Neural progenitor cell (in vitro differentiated cells): ENCODE data around the gene LYST. TPM values are rescaled to one million over a fixed set of nuclear protein-coding genes. Genes with fewer than 3 reads are reported as not detected.

ENCODE experiments used
- DNase-seq: peaks from one replicate; pipeline ENCODE4 v3.0.0-alpha.2; 2016; ENCODE audit warnings: low spot score
- H2AFZ ChIP-seq: fragments of 200-600 bp; sonication (generic); replicated peaks from 2 replicates; pipeline ENCODE4 v1.6.1; 2016; ENCODE audit warnings: antibody characterized with exemption
- H3F3A ChIP-seq: fragments of 200-600 bp; sonication (generic); 2 replicates; pipeline ENCODE4 v1.6.1; 2016; ENCODE audit warnings: antibody characterized with exemption, low read depth
- H3K27ac ChIP-seq: fragments of 200-600 bp; sonication (generic); 2 replicates; pipeline ENCODE4 v1.5.1; 2016; ENCODE audit warnings: mild to moderate bottlenecking
- H3K27me3 ChIP-seq: fragments of 200-600 bp; sonication (generic); 2 replicates; pipeline ENCODE4 v1.6.1; 2016; ENCODE audit warnings: mild to moderate bottlenecking, moderate library complexity
- H3K36me3 ChIP-seq: fragments of 200-600 bp; sonication (generic); 2 replicates; pipeline ENCODE4 v1.5.1; 2016
- H3K4me1 ChIP-seq: fragments of 200-600 bp; sonication (generic); 2 replicates; pipeline ENCODE4 v1.6.1; 2016; ENCODE audit warnings: mixed run types
- H3K4me2 ChIP-seq: fragments of 200-600 bp; sonication (generic); 2 replicates; pipeline ENCODE4 v1.6.1; 2016
- H3K4me3 ChIP-seq: fragments of 200-600 bp; sonication (generic); 2 replicates; pipeline ENCODE4 v1.5.1; 2016
- H3K79me2 ChIP-seq: fragments of 200-600 bp; sonication (generic); 2 replicates; pipeline ENCODE4 v1.6.1; 2016; ENCODE audit warnings: low read depth
- H3K9ac ChIP-seq: fragments of 200-600 bp; sonication (generic); 2 replicates; pipeline ENCODE4 v1.6.1; 2016
- H3K9me3 ChIP-seq: fragments of 200-600 bp; sonication (generic); 2 replicates; pipeline ENCODE4 v1.5.1; 2016; ENCODE audit warnings: low read depth
- H4K20me1 ChIP-seq: fragments of 200-600 bp; sonication (generic); 2 replicates; pipeline ENCODE4 v1.6.1; 2016; ENCODE audit warnings: low read depth
- H3K27ac Mint-ChIP-seq: 3 replicates; pipeline ENCODE4 v1.8.0; 2021; ENCODE audit warnings: mixed read lengths
- H3K27me3 Mint-ChIP-seq: 2 replicates; pipeline ENCODE4 v1.8.0; 2022; ENCODE audit warnings: low read depth, mild to moderate bottlenecking, inconsistent platforms, moderate library complexity, mixed read lengths; ENCODE audit not compliant: insufficient read depth
- H3K36me3 Mint-ChIP-seq: 3 replicates; pipeline ENCODE4 v1.8.0; 2021; ENCODE audit warnings: mixed read lengths
- H3K4me1 Mint-ChIP-seq: 3 replicates; pipeline ENCODE4 v1.8.0; 2021; ENCODE audit warnings: mixed read lengths
- H3K4me3 Mint-ChIP-seq: 3 replicates; pipeline ENCODE4 v1.8.0; 2021; ENCODE audit warnings: mild to moderate bottlenecking, moderate library complexity, mixed read lengths
- H3K9me3 Mint-ChIP-seq: 3 replicates; pipeline ENCODE4 v1.8.0; 2020; ENCODE audit warnings: mixed read lengths
- CTCF ChIP-seq: fragments of 200-600 bp; sonication (generic); IDR thresholded peaks from 2 replicates; pipeline ENCODE4 v1.5.1; 2017; ENCODE audit warnings: antibody characterized with exemption, mild to moderate bottlenecking
- EZH2 ChIP-seq: fragments of 200-600 bp; sonication (generic); IDR thresholded peaks from 2 replicates; pipeline ENCODE4 v1.6.1; 2017; ENCODE audit warnings: antibody characterized with exemption, mild to moderate bottlenecking, moderate library complexity
- EZH2phosphoT487 ChIP-seq: fragments of 200-600 bp; sonication (generic); IDR thresholded peaks from 2 replicates; pipeline ENCODE4 v1.6.1; 2017; ENCODE audit warnings: antibody characterized with exemption
- total RNA-seq: library from RNA; depleted of rRNA; stranded (reverse); fragments of >200 nt; gene quantifications from 2 replicates; pipeline ENCODE4 v1.2.3, GENCODE V29; 2015; ENCODE audit warnings: low replicate concordance

Gene LYST
- total RNA-seq, 1 donor from 2014 or later: 0.82 TPM

- H3K27ac Mint-ChIP-seq: no peak overlapping the region
- no peak for TF ChIP-seq EZH2
- TF ChIP-seq CTCF: no peak
- no peak for TF ChIP-seq EZH2phosphoT487
- peaks cover 14% of the 10 kb centered on the region for H3K27me3 ChIP-seq
- H2AFZ ChIP-seq: no peak overlapping the region
- H3K4me1 ChIP-seq: peaks cover 11% of the 10 kb centered on the region
- H3K9me3 Mint-ChIP-seq: peaks cover 2% of the 10 kb centered on the region
- H3K27ac ChIP-seq: no peak overlapping the region
- no peak overlapping the region for H3K4me3 Mint-ChIP-seq
- no peak overlapping the region for H3K9ac ChIP-seq
- no peak for DNase-seq
- peaks cover 7% of the 10 kb centered on the region for H3F3A ChIP-seq
- no peaks in the 10 kb centered on the region for H3K36me3 ChIP-seq
- no peaks in the 10 kb centered on the region for H3K9me3 ChIP-seq
- H3K4me1 Mint-ChIP-seq: peaks cover 40% of the 10 kb centered on the region
- H4K20me1 ChIP-seq: no peaks in the 10 kb centered on the region
- H3K27me3 Mint-ChIP-seq: peaks cover 31% of the 10 kb centered on the region
- no peaks in the 10 kb centered on the region for H3K36me3 Mint-ChIP-seq
- no peaks in the 10 kb centered on the region for H3K79me2 ChIP-seq
- no peak overlapping the region for H3K4me3 ChIP-seq
- H3K4me2 ChIP-seq: no peak overlapping the region
These were observed 44.6 kb upstream of the LYST start for GRCh38 chr1:235911300-235911662.

GRCh38 chr1:235910357-235911299 is 43.9 kb upstream of the LYST start:
- peak overlapping the region; percentile 61 for H3K4me3 Mint-ChIP-seq
- no peaks in the 10 kb centered on the region for H3K36me3 ChIP-seq
- H3K9ac ChIP-seq: no peak overlapping the region
- H3K9me3 Mint-ChIP-seq: peaks cover 2% of the 10 kb centered on the region
- H3K27me3 ChIP-seq: peaks cover 14% of the 10 kb centered on the region
- no peaks in the 10 kb centered on the region for H3K79me2 ChIP-seq
- TF ChIP-seq CTCF (no peak), EZH2phosphoT487 (no peak), EZH2 (no peak)
- H4K20me1 ChIP-seq: no peaks in the 10 kb centered on the region
- peaks cover 7% of the 10 kb centered on the region for H3F3A ChIP-seq
- peak overlapping the region; percentile 72 for H3K27ac Mint-ChIP-seq
- DNase-seq: peak; percentile 80
- no peak overlapping the region for H3K4me3 ChIP-seq
- H3K9me3 ChIP-seq: no peaks in the 10 kb centered on the region
- peaks cover 11% of the 10 kb centered on the region for H3K4me1 ChIP-seq
- peaks cover 31% of the 10 kb centered on the region for H3K27me3 Mint-ChIP-seq
- peaks cover 40% of the 10 kb centered on the region for H3K4me1 Mint-ChIP-seq
- no peak overlapping the region for H2AFZ ChIP-seq
- no peaks in the 10 kb centered on the region for H3K36me3 Mint-ChIP-seq
- H3K27ac ChIP-seq: no peak overlapping the region
- H3K4me2 ChIP-seq: peak overlapping the region; percentile 7

- Histone ChIP-seq H3K9me3 (no peaks in the 10 kb centered on the region), H3K36me3 (no peaks in the 10 kb centered on the region), H3K4me2 (no peak overlapping the region), H3K79me2 (no peaks in the 10 kb centered on the region), H2AFZ (no peak overlapping the region), H3K27me3 (peaks cover 14% of the 10 kb centered on the region), H3K9ac (no peak overlapping the region), H3K4me1 (peaks cover 11% of the 10 kb centered on the region), H4K20me1 (no peaks in the 10 kb centered on the region), H3F3A (peaks cover 7% of the 10 kb centered on the region), H3K4me3 (no peak overlapping the region), H3K27ac (no peak overlapping the region)
- no peak for TF ChIP-seq EZH2phosphoT487
- TF ChIP-seq EZH2: no peak
- no peak for TF ChIP-seq CTCF
- H3K4me1 Mint-ChIP-seq: peaks cover 40% of the 10 kb centered on the region
- peaks cover 2% of the 10 kb centered on the region for H3K9me3 Mint-ChIP-seq
- no peaks in the 10 kb centered on the region for H3K36me3 Mint-ChIP-seq
- no peak overlapping the region for H3K27ac Mint-ChIP-seq
- no peak for DNase-seq
- H3K27me3 Mint-ChIP-seq: peaks cover 41% of the 10 kb centered on the region
- peak overlapping the region; percentile 21 for H3K4me3 Mint-ChIP-seq
These were observed 42.2 kb upstream of the LYST start for GRCh38 chr1:235908742-235909520.
